NCI-H69 (cell line): ENCODE data around the gene PHKA2.

ENCODE experiments used
- DNase-seq: peaks from one replicate; lab custom pipeline; 2025; lab: John Stamatoyannopoulos, UW

PHKA2 gene

DNA sequence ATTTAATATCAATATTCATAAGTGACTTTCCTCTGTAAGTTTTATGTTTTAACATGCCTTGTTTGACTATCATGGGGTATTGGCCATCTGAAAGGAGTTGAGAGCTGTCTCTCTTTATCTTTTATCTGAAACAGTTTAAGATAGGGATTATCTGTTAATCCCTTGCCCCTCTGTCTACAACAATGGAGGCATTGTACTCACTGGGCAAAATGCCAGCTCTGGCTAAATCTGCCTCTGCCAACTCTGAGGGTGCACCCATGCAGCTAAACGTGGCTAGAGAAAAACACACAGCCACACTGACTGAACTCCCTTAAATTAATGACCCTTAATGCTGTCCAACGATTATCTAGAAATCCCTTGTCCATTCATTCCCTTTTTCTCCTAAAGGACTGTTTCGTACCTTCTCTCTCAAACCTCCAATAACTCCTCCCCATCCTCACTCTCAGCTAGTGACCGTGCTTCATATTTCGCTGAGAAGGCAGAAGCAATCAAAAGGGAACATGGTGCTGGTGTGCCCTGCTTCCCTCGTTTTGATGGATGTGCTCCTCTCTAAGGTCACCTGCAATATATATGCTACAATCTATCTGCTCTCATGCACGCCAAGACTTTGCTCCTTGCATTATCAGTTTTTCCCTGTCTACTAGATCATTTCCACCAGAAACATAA, 10.3 kb downstream of the PHKA2 start:
- peak; percentile 61 for DNase-seq

DNA sequence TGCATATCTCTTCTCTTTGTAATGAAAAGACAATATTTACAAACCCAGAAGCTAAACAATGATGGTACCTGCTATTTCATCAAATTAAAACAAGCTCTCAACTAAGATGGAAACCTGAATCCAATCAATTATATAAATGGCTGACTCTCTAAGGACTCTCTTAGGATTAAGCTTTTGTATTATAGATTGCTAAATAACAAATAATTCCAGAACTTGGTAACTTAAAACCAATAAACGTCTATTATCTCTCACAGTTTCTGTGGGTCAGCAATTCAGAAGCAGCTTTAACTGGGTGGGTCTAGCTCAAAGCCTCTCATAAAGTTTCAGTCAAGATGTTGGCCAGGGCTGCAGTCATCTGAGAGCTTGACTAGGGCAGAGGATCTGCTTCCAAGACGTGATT, 12.4 kb downstream of the PHKA2 start:
- DNase-seq, result peak; percentile 6

DNA sequence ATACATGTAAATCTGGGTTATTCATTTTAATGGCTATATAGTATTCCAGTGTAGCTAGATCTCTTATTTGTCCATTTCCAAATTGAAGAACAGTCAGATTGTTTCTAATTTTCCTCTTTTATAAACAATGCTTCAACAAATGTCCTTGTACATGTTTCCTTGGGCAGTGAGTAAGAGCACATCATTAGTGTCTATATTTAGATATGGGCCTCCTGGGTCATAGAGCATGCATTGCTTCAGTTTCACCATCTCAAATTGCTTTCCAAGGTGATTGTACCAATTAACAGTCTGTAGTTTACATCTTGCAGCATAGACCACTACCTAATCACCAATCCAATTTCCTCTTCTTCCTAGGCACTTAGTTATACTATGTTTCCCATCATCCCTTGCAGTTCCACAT, 13.4 kb downstream of the PHKA2 start:
- DNase-seq, result no peak

DNA sequence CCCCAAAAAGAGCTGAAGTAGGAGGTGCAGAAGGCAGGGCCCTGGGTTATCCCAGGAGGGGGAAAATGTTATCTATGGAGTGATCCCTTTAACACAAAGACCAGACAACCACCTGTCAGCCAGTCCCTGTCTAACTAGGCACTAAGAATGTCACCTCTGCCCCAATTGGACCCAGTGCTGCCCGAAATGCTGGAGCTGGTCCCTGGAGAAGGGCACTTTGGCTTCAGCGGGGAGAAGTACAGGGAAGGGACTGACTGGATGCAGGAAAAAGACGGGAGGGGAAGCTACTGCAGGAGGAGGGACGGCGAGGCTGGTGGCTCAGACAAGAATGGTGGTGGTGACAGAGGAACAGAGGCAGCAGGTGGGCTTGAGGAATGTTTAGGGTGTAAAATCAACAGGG, 17.3 kb downstream of the PHKA2 start:
- no peak for DNase-seq

DNA sequence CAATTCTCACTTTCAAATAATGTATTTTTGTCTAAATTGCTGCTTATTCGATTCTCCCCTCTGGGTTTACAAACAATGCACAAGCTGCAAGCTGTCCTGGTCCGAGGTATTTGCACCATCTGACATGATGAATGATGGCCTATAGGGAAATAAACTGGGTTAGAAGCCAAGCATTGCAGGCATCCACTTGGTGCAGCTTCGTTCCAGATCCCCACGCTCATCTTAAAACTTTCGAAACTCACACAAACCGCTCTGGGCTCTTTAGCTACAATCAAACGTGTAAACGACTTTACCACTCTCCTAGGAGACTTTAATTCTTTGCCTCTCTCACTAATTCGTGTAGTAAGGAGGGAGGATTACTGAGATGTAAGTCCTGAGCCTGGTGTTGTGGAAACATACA, 19.0 kb downstream of the PHKA2 start:
- DNase-seq, result peak; percentile 9

DNA sequence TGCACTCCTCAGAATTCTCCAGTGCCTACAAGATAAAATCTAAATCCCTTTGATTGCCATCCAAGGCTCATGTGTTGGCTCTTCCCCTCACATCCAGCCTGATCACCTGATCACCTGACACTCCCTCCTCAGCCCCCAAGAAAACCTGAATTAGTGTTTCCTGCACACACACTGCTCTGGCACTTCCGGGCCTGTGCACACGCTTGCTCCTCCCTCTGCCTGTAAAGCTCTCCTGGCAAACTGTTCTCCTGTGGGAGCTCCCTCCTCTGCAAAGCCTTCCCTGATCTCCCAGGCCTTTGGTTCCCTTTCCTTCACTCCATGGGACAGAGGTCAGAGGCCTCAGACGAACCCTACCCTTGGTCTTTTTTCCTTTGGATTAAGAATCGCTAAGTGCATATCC, 19.9 kb downstream of the PHKA2 start:
- DNase-seq, result peak; percentile 3

DNA sequence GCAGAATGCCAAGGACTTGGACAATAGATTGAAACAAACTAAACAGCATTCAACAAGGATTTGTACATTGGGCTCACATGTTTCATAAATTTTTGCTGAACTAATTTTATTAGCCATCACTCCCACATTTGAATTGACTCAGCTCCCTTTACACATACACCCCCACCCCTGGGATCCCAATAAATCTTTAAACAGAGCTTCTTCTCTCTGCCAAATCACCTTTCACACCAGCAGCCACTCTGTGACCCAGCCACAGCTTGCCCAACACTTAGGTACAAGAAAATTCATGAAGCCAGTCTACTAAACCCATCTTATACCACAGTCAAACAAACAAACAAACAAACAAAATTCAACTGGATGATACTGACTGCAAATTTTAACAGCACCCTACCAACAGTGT, 21.6 kb downstream of the PHKA2 start:
- no peak for DNase-seq

DNA sequence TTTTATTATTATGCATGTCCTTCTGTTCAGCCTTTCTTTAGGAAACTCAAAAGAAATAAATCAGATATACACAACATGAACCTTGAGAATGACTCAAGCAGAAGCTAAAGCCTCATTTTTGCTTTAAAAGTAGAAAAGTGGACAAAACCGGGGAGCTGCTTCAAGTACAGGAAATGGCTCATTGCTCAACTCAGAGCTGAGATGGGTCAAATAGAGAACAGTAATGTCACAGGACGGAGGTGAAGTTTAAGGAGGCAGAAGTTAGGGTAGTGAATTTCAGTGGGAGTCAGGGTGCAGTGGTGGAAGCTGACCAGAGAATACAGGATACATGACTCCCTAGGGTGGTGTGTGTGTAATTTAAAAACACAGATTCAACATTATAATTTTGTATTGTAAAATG, 22.2 kb downstream of the PHKA2 start:
- no peak for DNase-seq

DNA sequence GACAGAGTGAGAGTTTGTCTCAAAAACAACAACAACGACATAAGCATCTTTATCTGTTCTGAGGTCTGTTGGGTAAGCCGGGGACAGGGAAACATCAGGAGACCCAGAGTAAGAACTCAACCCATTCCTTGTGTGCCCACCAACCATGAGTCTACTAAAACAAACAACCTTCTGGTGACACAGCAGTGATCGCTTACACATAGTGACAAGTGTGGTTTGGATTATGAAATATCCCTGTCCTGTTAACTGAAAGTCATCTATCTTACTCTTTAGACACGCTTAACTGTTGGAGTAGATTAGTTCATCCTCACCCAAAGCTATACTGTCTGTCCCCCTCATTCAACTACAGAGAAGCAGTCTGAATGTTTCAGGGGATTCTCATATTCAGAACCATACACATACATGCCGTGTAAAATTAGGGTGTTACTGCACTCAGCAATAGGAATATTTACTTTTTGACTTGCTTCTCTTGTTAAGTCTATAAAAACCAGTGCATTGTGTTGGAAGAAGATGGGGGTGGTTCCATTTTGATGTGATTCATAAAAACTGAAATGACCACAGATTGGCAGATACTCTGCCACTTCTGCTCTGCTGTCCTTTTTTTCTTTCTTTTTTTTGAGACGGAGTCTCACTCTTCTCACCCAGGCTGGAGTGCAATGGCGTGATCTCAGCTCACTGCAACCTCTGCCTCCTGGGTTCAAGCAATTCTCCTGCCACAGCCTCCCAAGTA, 27.4 kb downstream of the PHKA2 start:
- no peak for DNase-seq

DNA sequence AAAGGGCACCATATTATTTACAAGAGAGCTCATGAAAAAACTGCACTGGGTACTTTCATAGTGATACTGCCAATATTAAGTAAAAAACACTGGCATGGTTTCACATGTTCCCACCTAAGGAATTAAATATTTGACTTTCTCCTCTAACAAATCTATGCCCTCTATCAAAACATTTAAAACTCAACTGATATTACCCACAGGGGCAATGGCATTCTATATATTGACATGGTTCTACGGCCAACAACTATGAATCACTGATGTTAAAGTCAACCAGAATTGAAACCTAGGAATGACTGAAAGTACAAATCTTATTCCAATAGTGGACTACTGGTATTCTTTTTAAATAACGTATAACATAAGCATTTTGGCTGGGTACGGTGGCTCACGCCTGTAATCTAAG, 28.2 kb downstream of the PHKA2 start:
- no peak for DNase-seq

DNA sequence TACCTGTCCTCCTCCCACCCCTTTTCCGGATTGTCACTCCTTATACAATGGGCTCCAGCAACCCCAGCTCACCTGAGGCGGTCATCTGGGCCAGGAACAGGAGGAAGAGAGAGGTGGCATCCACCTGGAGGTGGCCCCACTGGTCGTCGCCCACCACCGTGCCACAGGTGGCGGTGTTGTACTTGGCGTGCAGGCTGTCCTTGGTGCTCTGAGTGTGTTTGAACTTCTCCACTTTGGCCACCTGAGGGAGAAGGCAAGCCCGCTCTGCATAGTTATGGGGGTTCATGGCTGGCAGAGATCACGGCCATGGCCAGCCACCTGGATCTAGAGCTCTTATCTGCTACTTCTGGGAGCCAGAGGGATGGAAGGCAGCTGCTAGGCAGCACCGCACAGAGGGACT, 32.9 kb downstream of the PHKA2 start:
- no peak for DNase-seq

DNA sequence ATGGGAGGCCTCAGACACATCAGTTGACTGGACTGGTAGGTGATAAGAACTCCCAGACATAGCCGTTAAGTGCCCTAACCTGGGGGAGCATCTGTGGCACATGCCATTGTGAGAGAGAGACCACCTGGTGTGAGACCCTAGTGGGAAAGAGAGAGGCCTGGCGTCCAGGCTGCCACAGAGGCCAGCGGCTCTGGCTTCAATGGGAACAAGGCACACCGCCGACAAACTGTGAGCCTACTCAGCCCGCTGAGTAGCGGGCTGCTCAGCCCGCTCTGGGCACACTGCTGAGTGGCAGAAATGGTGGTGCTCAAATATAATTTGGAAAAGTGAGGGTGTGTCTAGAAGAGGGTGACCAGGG, 34.0 kb downstream of the PHKA2 start:
- no peak for DNase-seq

DNA sequence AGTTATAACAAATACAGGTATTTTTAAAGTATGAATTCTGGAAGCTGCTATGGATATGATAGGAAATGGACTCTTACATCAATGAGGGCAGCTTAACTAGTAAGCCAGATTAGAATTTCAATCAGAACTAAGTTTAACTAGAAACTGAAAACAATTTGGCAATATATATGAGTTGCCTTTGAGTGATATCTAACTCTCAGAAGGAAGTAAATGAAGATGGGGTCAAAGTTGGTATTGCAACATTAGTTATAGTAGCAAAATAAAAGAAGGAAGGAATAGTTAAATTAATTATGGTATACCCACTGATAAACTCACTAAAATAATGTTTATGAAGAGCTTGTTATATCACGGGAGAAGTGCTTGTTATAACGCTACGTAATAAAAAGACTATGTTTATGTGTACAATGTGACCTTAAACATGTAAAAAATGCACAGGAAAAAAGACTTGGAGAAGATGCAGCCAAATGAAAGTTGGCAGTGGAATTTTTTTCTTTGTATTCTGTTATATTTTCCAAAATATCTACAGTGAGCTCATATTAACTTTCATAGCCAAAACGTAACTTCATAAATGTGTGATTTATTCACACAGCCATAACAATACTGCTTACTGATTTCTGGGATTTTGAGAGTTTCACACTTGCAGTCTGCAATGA, 34.5 kb downstream of the PHKA2 start:
- no peak for DNase-seq

DNA sequence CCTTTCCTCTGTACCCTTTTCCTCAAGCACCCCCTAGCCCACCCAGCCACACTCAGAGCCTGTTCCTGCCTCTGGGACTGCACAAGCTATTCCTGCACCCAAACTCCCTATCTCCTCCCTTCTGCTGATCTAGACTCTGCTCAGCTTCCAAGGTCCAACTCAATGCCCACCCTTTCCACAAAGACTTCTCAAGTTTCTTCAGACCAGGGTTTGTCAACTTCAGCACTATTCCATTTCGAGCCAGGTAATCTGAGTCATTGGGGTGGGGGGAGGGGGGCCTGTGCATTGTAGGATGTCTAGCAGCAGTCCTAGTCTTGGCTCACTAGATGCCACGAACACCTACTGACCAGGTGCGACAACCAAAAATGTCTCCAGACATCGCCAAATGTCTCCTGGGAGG, 37.3 kb downstream of the PHKA2 start:
- DNase-seq, result no peak

DNA sequence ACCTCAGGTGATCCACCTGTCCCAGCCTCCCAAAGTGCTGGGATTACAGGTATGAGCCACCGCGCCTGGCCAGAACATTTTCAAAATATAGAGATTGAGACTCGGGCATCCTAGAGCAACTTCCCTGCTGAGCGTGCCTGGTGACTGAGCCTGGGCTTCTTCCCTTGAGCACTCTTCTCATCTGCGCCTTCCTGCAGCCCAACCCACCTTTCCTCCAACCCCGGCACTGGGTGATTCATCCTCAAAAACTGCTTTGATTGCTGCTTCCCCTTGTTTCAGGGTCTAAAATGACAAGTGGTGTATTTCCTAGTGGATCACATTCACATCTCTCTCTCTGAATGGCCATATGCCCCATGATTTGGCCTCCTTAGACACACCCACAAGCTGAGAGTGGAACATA, 37.8 kb downstream of the PHKA2 start:
- DNase-seq, result no peak

DNA sequence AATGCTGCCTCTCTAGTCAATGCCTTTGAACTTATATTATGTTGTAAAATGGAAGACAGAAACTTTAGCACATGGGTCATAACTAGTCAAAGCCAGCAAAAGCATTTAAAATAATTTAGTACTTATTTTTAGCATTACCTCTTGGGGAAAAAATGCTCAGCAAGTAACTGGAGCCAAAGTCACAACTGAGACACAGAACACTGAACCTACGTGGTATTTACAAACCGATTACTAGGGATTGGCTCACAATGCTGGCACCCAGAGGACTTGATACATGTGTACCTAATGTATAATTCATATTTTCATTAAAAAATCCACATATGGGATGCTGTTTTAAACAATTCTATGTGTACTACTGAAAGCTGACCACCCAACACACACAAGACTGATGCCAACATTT, 38.4 kb downstream of the PHKA2 start:
- no peak for DNase-seq

DNA sequence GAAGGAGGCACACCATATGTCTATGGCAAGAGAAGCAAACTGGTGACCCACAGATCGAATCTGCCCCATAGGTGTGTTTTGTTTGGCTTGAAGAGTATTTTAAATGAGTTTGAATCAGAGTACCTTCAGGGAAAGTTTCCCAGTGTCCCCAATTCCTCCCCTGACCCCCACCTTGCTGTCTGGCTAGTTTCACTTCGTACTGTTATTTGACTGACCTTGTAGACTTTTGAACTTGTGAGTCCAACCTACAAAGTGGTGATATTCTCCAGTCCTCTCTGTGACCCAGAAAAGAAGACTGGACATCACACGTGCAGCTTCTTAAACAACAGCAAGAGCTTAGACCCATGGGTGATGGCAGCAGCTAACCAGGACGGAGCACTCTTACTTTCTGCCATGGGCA, 39.4 kb downstream of the PHKA2 start:
- no peak for DNase-seq

DNA sequence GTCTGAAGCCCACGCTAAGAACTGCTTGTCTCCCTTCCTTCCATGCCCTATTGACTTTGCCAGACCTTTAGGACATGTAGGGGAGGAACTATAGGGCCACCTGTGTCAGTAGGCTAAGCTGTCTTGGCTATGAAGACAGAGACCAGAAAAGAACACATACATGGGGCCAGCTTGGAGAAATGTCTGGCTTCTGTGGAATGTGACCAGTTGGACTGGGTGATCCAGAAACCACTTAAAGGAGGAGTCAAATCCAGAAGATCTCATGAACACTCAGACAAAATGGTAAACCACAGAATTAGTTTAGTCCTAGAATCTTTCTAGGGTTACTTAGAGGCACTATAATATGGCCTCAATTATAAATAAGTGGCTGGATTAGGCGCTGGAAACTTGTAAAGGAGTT, 42.0 kb downstream of the PHKA2 start:
- DNase-seq, result no peak

DNA sequence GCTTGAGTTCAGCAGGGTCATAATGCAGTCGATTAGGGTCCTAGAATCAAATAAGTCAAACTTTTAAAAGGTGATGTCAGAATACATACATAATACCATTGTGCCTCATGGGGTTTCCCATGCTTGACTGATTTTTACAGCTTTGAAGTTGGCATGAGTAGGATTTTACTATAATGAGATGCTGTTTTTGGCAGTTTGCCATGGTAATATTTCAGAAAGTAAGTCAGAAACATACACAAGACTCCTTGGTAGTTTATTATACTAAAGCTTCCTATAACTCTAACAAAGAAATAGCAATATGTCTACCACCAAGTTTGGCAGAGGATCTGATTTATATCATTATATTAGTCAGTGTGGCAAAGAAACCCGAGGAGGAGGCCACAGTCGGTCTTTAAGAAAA, 45.2 kb downstream of the PHKA2 start:
- peak; percentile 70 for DNase-seq

DNA sequence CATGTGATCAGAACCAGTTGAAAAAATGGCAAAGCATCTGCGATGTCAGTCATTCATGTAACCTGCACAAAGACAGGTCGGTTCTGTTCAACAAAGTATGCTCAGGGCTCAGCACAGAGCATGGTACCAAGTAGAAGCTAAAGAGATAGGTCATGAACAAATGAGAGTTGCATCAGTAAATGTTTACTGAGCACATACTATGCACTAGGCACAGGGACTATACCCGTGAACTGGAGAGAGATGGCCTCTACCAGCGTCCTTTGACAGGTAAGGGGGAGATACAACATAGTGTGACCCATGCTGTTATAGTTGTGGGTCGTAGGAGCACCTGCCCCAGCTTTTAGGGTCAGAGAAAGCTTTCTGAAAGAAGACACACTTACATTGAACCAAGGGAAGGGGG, 46.7 kb downstream of the PHKA2 start:
- DNase-seq, result no peak

DNA sequence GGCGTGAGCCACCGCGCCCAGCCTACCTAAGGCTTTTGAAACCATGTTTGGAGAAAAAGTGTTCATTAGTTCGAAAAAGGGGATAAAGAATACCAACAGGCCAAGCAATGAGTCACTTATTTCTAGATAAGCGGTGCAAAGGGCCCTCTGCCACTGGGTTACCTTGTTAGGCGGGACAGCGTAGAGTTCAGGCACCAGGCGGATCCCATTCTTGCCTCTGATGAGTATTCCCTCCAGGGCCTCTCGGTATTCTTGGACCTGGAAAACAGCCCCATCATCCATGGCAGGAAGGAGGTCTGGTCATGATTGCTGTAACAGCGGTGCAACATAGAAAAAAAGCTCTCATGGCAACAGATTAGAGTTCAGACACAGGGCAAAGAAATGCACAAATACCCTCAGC, 48.0 kb downstream of the PHKA2 start:
- no peak for DNase-seq

DNA sequence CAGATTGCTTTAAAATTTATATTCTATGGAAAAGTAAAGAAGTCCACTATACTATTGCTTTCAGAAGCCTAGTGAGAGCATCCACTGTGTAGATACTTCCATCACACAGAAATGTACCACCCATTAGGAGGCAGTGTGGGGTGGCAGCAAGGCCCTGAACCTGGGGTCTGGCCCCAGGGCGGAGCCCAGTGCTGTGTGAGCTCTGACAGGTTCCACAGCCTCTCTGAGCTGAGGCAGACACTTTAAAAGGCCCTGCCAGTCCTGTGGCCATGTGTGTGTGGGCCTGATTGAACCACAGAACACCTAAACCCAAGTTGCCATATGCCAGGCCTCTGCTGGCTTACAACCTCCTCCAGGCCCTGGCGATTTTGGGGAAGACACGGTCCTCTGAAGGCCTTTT, 49.2 kb downstream of the PHKA2 start:
- DNase-seq, result no peak

DNA sequence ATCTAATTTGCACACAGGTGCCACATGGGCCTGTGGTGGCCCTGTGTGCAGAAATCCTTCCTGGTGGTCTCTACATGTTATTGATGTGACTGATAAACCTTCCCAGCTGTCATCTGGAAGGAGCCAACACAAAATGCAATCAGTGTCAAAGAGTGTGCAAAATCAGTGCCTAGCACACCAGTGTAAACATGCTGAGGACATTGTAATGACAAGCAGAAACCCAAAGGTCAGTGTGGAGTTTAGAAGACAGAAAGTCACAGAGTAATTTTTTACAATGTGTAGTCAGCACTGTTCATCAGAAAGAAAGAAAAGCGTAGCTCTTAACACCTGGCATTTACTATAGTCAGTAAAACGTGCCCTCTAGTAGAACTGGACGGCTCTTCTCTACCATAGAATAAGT, 50.3 kb downstream of the PHKA2 start:
- no peak for DNase-seq

DNA sequence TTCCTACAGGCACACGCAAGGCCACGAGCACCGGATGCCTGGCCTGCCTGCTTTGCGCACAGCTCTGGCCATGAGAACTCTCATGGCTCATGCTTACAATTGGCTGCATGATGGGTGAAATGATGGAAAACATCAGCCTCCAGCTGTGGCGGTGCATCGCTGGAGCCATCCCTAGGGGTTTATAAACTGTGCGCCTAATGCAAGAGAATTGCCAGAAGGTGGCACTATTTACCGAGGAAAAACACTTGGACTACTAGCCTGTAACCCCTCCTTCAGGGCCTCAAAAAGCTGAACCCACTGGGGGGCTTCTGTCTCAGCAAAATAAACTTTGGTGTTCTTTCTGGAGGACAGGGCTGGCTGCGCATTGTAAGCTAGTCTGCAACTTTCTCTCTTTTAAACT, 51.9 kb downstream of the PHKA2 start:
- peak; percentile 48 for DNase-seq
